ENCODE results near the gene E2F4.

The E2F4 gene

GRCh38 chr16:67158637-67159600, 33.0 kb upstream of the E2F4 start (continued):
- TF ChIP-seq CREB5 (CRISPR knock-in tag; IDR thresholded peaks at IDR 0.05; ENCODE audit: low read depth) = no peak

- ATAC-seq = no peak
- TF ChIP-seq, protein P1, sequence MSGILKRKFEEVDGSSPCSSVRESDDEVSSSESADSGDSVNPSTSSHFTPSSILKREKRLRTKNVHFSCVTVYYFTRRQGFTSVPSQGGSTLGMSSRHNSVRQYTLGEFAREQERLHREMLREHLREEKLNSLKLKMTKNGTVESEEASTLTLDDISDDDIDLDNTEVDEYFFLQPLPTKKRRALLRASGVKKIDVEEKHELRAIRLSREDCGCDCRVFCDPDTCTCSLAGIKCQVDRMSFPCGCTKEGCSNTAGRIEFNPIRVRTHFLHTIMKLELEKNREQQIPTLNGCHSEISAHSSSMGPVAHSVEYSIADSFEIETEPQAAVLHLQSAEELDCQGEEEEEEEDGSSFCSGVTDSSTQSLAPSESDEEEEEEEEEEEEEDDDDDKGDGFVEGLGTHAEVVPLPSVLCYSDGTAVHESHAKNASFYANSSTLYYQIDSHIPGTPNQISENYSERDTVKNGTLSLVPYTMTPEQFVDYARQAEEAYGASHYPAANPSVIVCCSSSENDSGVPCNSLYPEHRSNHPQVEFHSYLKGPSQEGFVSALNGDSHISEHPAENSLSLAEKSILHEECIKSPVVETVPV (CRISPR knock-in tag; IDR thresholded peaks at IDR 0.05) = no peak
- TF ChIP-seq POU6F1 (CRISPR knock-in tag; IDR thresholded peaks at IDR 0.05; ENCODE audit: borderline replicate concordance, low read depth) = no peak
- TF ChIP-seq ZNF70 (CRISPR knock-in tag; IDR thresholded peaks at IDR 0.05) = no peak
- TF ChIP-seq PPARA (CRISPR knock-in tag; IDR thresholded peaks at IDR 0.05; ENCODE audit: borderline replicate concordance) = no peak
- no peak for TF ChIP-seq RARB (CRISPR knock-in tag; IDR thresholded peaks at IDR 0.05)
- TF ChIP-seq ZC3H10 (CRISPR knock-in tag; IDR thresholded peaks at IDR 0.05) = no peak
- no peak for TF ChIP-seq SNAI2 (CRISPR knock-in tag; IDR thresholded peaks at IDR 0.05)
- TF ChIP-seq ZNF8 (CRISPR knock-in tag; IDR thresholded peaks at IDR 0.05) = no peak
- TF ChIP-seq, protein P2, sequence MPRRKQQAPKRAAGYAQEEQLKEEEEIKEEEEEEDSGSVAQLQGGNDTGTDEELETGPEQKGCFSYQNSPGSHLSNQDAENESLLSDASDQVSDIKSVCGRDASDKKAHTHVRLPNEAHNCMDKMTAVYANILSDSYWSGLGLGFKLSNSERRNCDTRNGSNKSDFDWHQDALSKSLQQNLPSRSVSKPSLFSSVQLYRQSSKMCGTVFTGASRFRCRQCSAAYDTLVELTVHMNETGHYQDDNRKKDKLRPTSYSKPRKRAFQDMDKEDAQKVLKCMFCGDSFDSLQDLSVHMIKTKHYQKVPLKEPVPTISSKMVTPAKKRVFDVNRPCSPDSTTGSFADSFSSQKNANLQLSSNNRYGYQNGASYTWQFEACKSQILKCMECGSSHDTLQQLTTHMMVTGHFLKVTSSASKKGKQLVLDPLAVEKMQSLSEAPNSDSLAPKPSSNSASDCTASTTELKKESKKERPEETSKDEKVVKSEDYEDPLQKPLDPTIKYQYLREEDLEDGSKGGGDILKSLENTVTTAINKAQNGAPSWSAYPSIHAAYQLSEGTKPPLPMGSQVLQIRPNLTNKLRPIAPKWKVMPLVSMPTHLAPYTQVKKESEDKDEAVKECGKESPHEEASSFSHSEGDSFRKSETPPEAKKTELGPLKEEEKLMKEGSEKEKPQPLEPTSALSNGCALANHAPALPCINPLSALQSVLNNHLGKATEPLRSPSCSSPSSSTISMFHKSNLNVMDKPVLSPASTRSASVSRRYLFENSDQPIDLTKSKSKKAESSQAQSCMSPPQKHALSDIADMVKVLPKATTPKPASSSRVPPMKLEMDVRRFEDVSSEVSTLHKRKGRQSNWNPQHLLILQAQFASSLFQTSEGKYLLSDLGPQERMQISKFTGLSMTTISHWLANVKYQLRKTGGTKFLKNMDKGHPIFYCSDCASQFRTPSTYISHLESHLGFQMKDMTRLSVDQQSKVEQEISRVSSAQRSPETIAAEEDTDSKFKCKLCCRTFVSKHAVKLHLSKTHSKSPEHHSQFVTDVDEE (CRISPR knock-in tag; IDR thresholded peaks at IDR 0.05) = no peak
- no peak for TF ChIP-seq OSR1 (CRISPR knock-in tag; IDR thresholded peaks at IDR 0.05)
- TF ChIP-seq, protein P3, sequence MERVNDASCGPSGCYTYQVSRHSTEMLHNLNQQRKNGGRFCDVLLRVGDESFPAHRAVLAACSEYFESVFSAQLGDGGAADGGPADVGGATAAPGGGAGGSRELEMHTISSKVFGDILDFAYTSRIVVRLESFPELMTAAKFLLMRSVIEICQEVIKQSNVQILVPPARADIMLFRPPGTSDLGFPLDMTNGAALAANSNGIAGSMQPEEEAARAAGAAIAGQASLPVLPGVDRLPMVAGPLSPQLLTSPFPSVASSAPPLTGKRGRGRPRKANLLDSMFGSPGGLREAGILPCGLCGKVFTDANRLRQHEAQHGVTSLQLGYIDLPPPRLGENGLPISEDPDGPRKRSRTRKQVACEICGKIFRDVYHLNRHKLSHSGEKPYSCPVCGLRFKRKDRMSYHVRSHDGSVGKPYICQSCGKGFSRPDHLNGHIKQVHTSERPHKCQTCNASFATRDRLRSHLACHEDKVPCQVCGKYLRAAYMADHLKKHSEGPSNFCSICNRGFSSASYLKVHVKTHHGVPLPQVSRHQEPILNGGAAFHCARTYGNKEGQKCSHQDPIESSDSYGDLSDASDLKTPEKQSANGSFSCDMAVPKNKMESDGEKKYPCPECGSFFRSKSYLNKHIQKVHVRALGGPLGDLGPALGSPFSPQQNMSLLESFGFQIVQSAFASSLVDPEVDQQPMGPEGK (CRISPR knock-in tag; IDR thresholded peaks at IDR 0.05; ENCODE audit: borderline replicate concordance) = no peak
- no peak for TF ChIP-seq TOX (CRISPR knock-in tag; IDR thresholded peaks at IDR 0.05; ENCODE audit: borderline replicate concordance)
- no peak for TF ChIP-seq ESRRG (CRISPR knock-in tag; IDR thresholded peaks at IDR 0.05)
- no peak for TF ChIP-seq CSDC2 (CRISPR knock-in tag; IDR thresholded peaks at IDR 0.05)
- TF ChIP-seq ISL1 (CRISPR knock-in tag; IDR thresholded peaks at IDR 0.05) = no peak
- no peak for TF ChIP-seq ARNTL (CRISPR knock-in tag; IDR thresholded peaks at IDR 0.05; ENCODE audit: borderline replicate concordance, low read depth)
- TF ChIP-seq TCF4 (CRISPR knock-in tag; IDR thresholded peaks at IDR 0.05; ENCODE audit: borderline replicate concordance) = no peak
- TF ChIP-seq GLIS3 (CRISPR knock-in tag; IDR thresholded peaks at IDR 0.05) = no peak
Measured at GRCh38 chr16:67161595-67162058, 30.3 kb upstream of the E2F4 start.

DNA sequence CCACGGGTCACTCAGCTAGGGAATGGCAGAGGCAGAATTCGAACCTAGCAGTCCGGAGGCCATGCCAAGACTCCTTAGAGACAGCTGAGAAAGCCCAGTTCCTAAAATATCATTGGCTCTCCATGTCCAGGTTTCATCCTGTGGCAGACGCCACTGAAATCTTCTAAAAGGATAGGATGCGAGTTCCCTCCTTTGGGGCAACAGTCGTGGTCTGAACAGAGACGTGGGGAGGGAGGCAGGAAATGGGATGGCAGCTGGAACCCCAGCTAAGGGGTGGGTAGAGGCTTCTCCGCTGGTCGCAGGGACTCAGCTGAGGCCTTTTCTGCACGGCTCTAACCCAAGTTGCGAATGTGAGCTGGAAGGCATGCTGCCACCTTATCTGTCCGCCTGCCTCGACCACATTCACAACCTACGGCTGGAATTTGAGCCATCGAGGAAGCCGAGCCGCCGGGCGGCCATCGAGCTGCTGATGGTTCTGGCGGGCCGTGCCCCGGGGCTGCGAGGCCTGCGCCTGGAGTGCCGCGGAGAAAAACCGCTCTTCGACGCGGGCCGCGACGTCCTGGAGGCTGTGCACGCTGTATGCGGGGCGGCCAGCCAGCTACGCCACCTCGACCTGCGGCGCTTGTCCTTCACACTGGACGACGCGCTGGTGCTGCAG, 29.3 kb upstream of the E2F4 start:
- no peak for ATAC-seq
- no peak for TF ChIP-seq CSDC2 (CRISPR knock-in tag; IDR thresholded peaks at IDR 0.05)
- no peak for TF ChIP-seq PPARA (CRISPR knock-in tag; IDR thresholded peaks at IDR 0.05; ENCODE audit: borderline replicate concordance)
- no peak for TF ChIP-seq BACH2 (CRISPR knock-in tag; IDR thresholded peaks at IDR 0.05; ENCODE audit: borderline replicate concordance)
- no peak for TF ChIP-seq POU6F1 (CRISPR knock-in tag; IDR thresholded peaks at IDR 0.05; ENCODE audit: borderline replicate concordance, low read depth)
- TF ChIP-seq TCF4 (CRISPR knock-in tag; IDR thresholded peaks at IDR 0.05; ENCODE audit: borderline replicate concordance) = no peak
- no peak for TF ChIP-seq CREB5 (CRISPR knock-in tag; IDR thresholded peaks at IDR 0.05; ENCODE audit: low read depth)
- TF ChIP-seq RARB (CRISPR knock-in tag; IDR thresholded peaks at IDR 0.05) = no peak
- TF ChIP-seq ZFP30 (CRISPR knock-in tag; IDR thresholded peaks at IDR 0.05) = no peak
- no peak for TF ChIP-seq ZNF70 (CRISPR knock-in tag; IDR thresholded peaks at IDR 0.05)

All from SK-N-SH treated with all-trans-retinoic acid at 6 μM for 48 hours (cell line).